Stomach (tissue), 9 donors: ENCODE measurements around the gene NXPH4. TPM values are rescaled to one million over a fixed set of nuclear protein-coding genes. Genes with fewer than 3 reads are reported as not detected.
A peak's percentile ranks its signal among the peaks of the same experiment; 100 is the strongest.

ENCODE experiments used
- DNase-seq, 2 donors: peaks; one replicate each; pipeline versions ENCODE4 v3.0.0 to v3.0.0-alpha.2; 2013 to 2019
- H3K27ac ChIP-seq, 5 donors: fragments of 200-600 bp in 4 of 5; sonication (generic) in 4 of 5; one replicate each; pipeline ENCODE4 v1.5.1; 2013 to 2019; ENCODE audit warnings: mild to moderate bottlenecking in 1 of 5, moderate library complexity in 1 of 5
- H3K27me3 ChIP-seq, 3 donors: fragments of 200-600 bp; sonication (generic); one replicate each; pipeline ENCODE4 v1.5.1; 2017 to 2019; ENCODE audit warnings: mixed run types in 1 of 3
- H3K36me3 ChIP-seq, 4 donors: fragments of 200-600 bp; sonication (generic); 1 replicate in 3 of 4; 2 replicates in 1 of 4; pipeline ENCODE4 v1.5.1; 2016 to 2019
- H3K4me1 ChIP-seq, 4 donors: fragments of 200-600 bp; sonication (generic); one replicate each; pipeline ENCODE4 v1.5.1; 2016 to 2019
- H3K4me3 ChIP-seq, 4 donors: fragments of 200-600 bp; sonication (generic) in 3 of 4; one replicate each; pipeline ENCODE4 v1.5.1; 2016 to 2019; ENCODE audit warnings: mild to moderate bottlenecking in 1 of 4
- H3K9me3 ChIP-seq, 4 donors: fragments of 200-600 bp; sonication (generic); one replicate each; pipeline ENCODE4 v1.5.1; 2016 to 2019
- EP300 ChIP-seq: sonication (generic); formaldehyde crosslinking; IDR thresholded peaks from one replicate; pipeline ENCODE4 v1.6.1; 2017; ENCODE audit warnings: antibody characterized with exemption
- POLR2A ChIP-seq, 4 donors: fragments of 450-650 bp; IDR thresholded peaks; one replicate each; pipeline ENCODE4 v1.6.1; 2016; ENCODE audit warnings: antibody characterized with exemption in 4 of 4, control low read depth in 2 of 4, mild to moderate bottlenecking in 1 of 4, moderate library complexity in 1 of 4
- POLR2AphosphoS5 ChIP-seq, 3 donors: sonication (generic); formaldehyde crosslinking; IDR thresholded peaks; one replicate each; pipeline ENCODE4 v1.6.1; 2016; ENCODE audit warnings: antibody characterized with exemption in 3 of 3
- WGBS, 5 donors: extraction: QIAGEN DNeasy Blood & Tissue Kit in 3 of 5; methylation state at CpG; one replicate each; pipeline versions ENCODE4 v1.1.5 to v1.1.7; 2013 to 2018; 5-methylcytosine and 5-hydroxymethylcytosine counted together
- intact Hi-C: fragments of 100-400 bp; cut with DNase I; formaldehyde crosslinking; loops from one replicate; pipeline ENCODE4 v1.15.1; 2023; ENCODE audit warnings: low total_unique reads
- polyA plus RNA-seq, 3 donors: library from polyadenylated mRNA; stranded (reverse); fragments of 200-250 nt; gene quantifications; one replicate each; pipeline ENCODE4 v1.2.3, GENCODE V29; 2013
- total RNA-seq, 5 donors: library from RNA; depleted of rRNA; stranded (reverse); fragments of >200 nt; gene quantifications; one replicate each; pipeline versions ENCODE4 v1.1.0 to v1.2.3, GENCODE V29; 2014 to 2016
- TF ChIP-seq, protein P1 (sequence below), 7 experiments: fragments of 450-650 bp in 4 of 7; fragments of 200-600 bp in 3 of 7; sonication (generic) in 3 of 7; IDR thresholded peaks; one replicate each; pipeline ENCODE4 v1.5.1; 2016 to 2019; ENCODE audit warnings: antibody characterized with exemption in 7 of 7, control low read depth in 2 of 7, mild to moderate bottlenecking in 1 of 7
- donor health status: healthy with polysubstance abuse.
- donor health status: Bipolar disorder and iron deficiency.
- donor health status: healthy.

Gene NXPH4
- total and polyA plus RNA-seq, 8 donors, result 0.18 to 0.44 (median 0.30) TPM; not detected in 5

DNA sequence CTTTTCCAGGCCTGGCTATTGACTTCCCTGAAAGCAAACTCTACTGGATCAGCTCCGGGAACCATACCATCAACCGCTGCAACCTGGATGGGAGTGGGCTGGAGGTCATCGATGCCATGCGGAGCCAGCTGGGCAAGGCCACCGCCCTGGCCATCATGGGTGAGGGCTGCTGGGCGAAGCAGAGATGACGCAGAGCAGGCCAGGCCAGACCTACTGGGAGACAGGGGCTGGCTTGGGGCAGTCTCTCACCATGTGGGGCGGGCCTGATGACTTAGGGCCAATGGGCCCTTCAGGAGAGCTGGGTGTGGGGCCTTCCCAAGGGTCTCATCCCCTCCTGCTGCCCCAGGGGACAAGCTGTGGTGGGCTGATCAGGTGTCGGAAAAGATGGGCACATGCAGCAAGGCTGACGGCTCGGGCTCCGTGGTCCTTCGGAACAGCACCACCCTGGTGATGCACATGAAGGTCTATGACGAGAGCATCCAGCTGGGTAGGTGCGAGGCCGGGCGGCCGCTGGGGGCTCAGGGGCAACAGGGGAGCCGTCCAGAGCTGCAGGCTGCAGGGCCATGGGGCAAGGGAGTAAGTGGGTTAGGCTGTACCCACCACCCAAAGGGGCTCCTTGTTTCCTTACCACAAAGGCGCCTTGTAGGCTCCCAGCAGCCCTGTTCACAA is 36.1 kb upstream of the NXPH4 start:
- intact Hi-C loops, result no loop called here
- Histone ChIP-seq H3K27me3 (no peaks in the 10 kb centered on the region), H3K9me3 (no peaks in the 10 kb centered on the region), H3K27ac (no peak overlapping the region), H3K4me1 (peaks cover 3 to 8% (median 6%) of the 10 kb centered on the region in 4 donors), H3K36me3 (peaks cover 64 to 86% (median 85%) of the 10 kb centered on the region in 4 donors), H3K4me3 (no peak overlapping the region)
- no peak for DNase-seq
- WGBS, 5 donors, result 87 to 95% (median 94%) methylated on average over 20 of the region's 20 CpGs
- no peak for TF ChIP-seq POLR2A (IDR thresholded peaks at IDR 0.05)
- TF ChIP-seq, protein P1, sequence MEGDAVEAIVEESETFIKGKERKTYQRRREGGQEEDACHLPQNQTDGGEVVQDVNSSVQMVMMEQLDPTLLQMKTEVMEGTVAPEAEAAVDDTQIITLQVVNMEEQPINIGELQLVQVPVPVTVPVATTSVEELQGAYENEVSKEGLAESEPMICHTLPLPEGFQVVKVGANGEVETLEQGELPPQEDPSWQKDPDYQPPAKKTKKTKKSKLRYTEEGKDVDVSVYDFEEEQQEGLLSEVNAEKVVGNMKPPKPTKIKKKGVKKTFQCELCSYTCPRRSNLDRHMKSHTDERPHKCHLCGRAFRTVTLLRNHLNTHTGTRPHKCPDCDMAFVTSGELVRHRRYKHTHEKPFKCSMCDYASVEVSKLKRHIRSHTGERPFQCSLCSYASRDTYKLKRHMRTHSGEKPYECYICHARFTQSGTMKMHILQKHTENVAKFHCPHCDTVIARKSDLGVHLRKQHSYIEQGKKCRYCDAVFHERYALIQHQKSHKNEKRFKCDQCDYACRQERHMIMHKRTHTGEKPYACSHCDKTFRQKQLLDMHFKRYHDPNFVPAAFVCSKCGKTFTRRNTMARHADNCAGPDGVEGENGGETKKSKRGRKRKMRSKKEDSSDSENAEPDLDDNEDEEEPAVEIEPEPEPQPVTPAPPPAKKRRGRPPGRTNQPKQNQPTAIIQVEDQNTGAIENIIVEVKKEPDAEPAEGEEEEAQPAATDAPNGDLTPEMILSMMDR (IDR thresholded peaks at IDR 0.05), result no peak
- TF ChIP-seq POLR2AphosphoS5 (IDR thresholded peaks at IDR 0.05), result no peak
- no peak for TF ChIP-seq EP300

DNA sequence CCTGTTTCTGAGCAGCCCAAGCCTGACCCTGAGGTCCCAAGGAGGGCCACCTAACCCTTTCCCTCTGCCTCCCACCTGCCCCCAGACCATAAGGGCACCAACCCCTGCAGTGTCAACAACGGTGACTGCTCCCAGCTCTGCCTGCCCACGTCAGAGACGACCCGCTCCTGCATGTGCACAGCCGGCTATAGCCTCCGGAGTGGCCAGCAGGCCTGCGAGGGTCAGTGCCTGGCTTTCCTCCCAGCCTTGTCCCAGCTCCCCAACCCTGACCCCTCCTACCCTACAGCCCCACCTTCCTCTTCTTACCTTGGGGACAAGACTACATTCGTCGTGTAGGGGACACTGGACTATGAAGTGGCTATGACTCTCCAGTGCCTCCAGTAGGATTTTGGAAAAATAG is 35.5 kb upstream of the NXPH4 start:
- H3K27ac ChIP-seq, result no peak overlapping the region
- 48 to 68% (median 54%) methylated on average over 9 of the region's 9 CpGs for WGBS, 5 donors
- no peak for DNase-seq

DNA sequence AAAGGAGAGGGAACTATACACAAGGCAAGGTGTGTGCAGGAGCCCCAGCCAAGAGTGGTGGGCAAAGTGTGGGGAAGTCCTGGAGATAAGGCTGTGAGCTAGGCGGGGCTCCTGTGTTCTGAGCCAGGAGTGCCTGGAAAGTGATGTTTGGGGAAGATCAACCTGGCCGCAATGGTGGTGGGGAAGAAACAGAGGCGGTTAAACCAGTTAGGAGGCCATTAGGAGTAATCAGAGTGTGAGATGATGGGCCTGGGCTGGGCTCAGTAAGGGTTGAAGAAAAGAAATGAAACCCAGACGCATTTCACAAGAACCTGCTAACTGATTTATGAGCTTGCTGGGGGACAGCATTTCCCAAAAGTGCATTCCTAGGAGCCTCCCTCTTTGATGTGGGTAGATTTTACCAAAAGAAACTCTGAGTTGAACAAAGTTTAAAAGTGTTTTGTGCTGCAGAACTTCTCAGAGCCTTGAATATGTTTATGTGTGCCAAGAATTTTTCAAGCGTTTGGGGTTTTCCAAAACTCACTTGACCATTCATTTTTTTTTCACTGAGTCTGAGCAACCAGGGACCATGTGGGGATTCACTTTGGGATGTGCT is 34.9 kb upstream of the NXPH4 start:
- no peak for DNase-seq
- Histone ChIP-seq H3K9me3 (no peaks in the 10 kb centered on the region), H3K4me3 (no peak overlapping the region), H3K36me3 (peaks cover 70 to 90% (median 85%) of the 10 kb centered on the region in 4 donors), H3K27me3 (no peaks in the 10 kb centered on the region), H3K27ac (no peak overlapping the region), H3K4me1 (no peaks in the 10 kb centered on the region)
- intact Hi-C loops, result loop anchor here (2.0 kb wide), 1 partner anchor 57 kb away; no protein-coding TSS in a partner anchor
- 46 to 62% (median 52%) methylated on average over 5 of the region's 5 CpGs for WGBS, 5 donors
- TF ChIP-seq EP300, result no peak
- TF ChIP-seq, protein P1 (IDR thresholded peaks at IDR 0.05), result no peak
- TF ChIP-seq POLR2A (IDR thresholded peaks at IDR 0.05), result no peak
- no peak for TF ChIP-seq POLR2AphosphoS5 (IDR thresholded peaks at IDR 0.05)

More for the DNA sequence above, 35.5 kb upstream of the NXPH4 start:
- TF ChIP-seq EP300 (no peak), POLR2AphosphoS5 (IDR thresholded peaks at IDR 0.05) (no peak)
- no peaks in the 10 kb centered on the region for H3K9me3 ChIP-seq
- no peaks in the 10 kb centered on the region for H3K27me3 ChIP-seq
- intact Hi-C loops, result no loop called here
- no peak overlapping the region for H3K4me3 ChIP-seq
- peaks cover 0 to 2% (median under 1%) of the 10 kb centered on the region in 4 donors for H3K4me1 ChIP-seq
- H3K36me3 ChIP-seq, result peaks cover 69 to 90% (median 85%) of the 10 kb centered on the region in 4 donors

DNA sequence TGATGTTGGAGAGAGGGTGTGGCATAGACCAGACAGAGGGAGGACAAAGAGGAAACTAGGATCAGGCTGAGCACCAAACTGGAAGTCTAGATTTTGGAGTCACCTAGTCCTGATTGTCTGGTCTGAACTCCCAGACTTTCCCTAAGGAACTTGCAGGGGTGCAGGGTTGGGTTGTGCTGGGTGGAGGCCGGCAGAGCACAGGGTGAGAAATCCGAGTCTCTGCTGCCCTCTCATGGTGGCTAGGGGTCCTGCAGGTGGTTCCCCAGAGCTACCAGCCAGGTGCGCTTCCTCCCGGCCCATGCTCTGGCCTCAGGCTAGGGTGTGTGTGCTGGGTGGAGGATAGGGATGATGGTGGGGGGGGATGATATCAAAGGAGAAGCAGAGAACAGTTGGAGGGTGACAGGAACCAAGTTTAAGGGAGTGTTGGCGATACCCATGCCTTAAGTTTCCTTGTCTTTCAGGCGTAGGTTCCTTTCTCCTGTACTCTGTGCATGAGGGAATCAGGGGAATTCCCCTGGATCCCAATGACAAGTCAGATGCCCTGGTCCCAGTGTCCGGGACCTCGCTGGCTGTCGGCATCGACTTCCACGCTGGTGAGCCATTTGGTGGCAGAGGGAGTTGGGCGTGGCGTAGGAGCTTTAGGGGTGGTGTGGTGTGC is 33.5 kb upstream of the NXPH4 start:
- Histone ChIP-seq H3K36me3 (peaks cover 73 to 90% (median 85%) of the 10 kb centered on the region in 4 donors), H3K4me1 (no peaks in the 10 kb centered on the region), H3K4me3 (no peak overlapping the region), H3K27ac (no peak overlapping the region), H3K27me3 (no peaks in the 10 kb centered on the region), H3K9me3 (no peaks in the 10 kb centered on the region)
- DNase-seq, result peak; percentile 85 to 93
- intact Hi-C loops, result loop anchor here (2.0 kb wide), 1 partner anchor 58 kb away; no protein-coding TSS in a partner anchor
- TF ChIP-seq, protein P1 (IDR thresholded peaks at IDR 0.05), result peak in 5 of 7 experiments; percentile 72 to 96 (median 90)
- TF ChIP-seq POLR2AphosphoS5 (IDR thresholded peaks at IDR 0.05) (peak in 2 of 3 donors; percentile 23 to 59), EP300 (no peak), POLR2A (IDR thresholded peaks at IDR 0.05) (no peak)
- whole genome bisulfite sequencing, 5 donors, result 56 to 62% (median 59%) methylated on average over 13 of the region's 13 CpGs
